ENCODE results near the gene MAP3K14.

- TF ChIP-seq EZH2phosphoT487 (IDR thresholded peaks at IDR 0.05; ENCODE audit: borderline replicate concordance): no peak
- no peak for TF ChIP-seq CTCF (conservative IDR thresholded peaks at IDR 0.05; ENCODE audit: low read length)
These were observed 25.5 kb downstream of the MAP3K14 start for GRCh38 chr17:45291171-45291805.
